Smooth muscle cell (in vitro differentiated cells): Measurements from ENCODE around the gene SCAP. TPM values are rescaled to one million over a fixed set of nuclear protein-coding genes. Genes with fewer than 3 reads are reported as not detected.
A peak's percentile ranks its signal among the peaks of the same experiment; 100 is the strongest.

Source experiments
- DNase-seq: peaks from one replicate; lab custom pipeline; 2025; ENCODE audit not compliant: unreplicated experiment; lab: John Stamatoyannopoulos, UW
- H2AFZ ChIP-seq: fragments of 200-600 bp; sonication (generic); 2 replicates; pipeline ENCODE4 v1.6.0; 2016; ENCODE audit warnings: antibody characterized with exemption, low read depth, mild to moderate bottlenecking
- H3F3A ChIP-seq: fragments of 200-600 bp; sonication (generic); 2 replicates; pipeline ENCODE4 v1.6.0; 2017; ENCODE audit warnings: antibody characterized with exemption, low read depth
- H3K27ac ChIP-seq: fragments of 200-600 bp; sonication (generic); 2 replicates; pipeline ENCODE4 v1.5.1; 2016; ENCODE audit warnings: low read depth, mild to moderate bottlenecking
- H3K27me3 ChIP-seq: fragments of 200-600 bp; sonication (generic); 2 replicates; pipeline ENCODE4 v1.6.1; 2016; ENCODE audit warnings: low read depth, mild to moderate bottlenecking
- H3K36me3 ChIP-seq: fragments of 200-600 bp; sonication (generic); 2 replicates; pipeline ENCODE4 v1.5.1; 2016; ENCODE audit warnings: low read depth
- H3K4me1 ChIP-seq: fragments of 200-600 bp; sonication (generic); 2 replicates; pipeline ENCODE4 v1.5.1; 2016; ENCODE audit warnings: low read depth
- H3K4me2 ChIP-seq: fragments of 200-600 bp; sonication (generic); 2 replicates; pipeline ENCODE4 v1.6.0; 2016; ENCODE audit warnings: mild to moderate bottlenecking
- H3K4me3 ChIP-seq: fragments of 200-600 bp; sonication (generic); 2 replicates; pipeline ENCODE4 v1.5.1; 2016; ENCODE audit warnings: mild to moderate bottlenecking
- H3K79me2 ChIP-seq: fragments of 200-600 bp; sonication (generic); 2 replicates; pipeline ENCODE4 v1.6.0; 2016; ENCODE audit warnings: low read depth, mild to moderate bottlenecking
- H3K9ac ChIP-seq: fragments of 200-600 bp; sonication (generic); 2 replicates; pipeline ENCODE4 v1.6.0; 2016; ENCODE audit warnings: low read depth
- H3K9me3 ChIP-seq: fragments of 200-600 bp; sonication (generic); replicated peaks from 2 replicates; pipeline ENCODE4 v1.5.1; 2016; ENCODE audit warnings: low read depth
- H4K20me1 ChIP-seq: fragments of 200-600 bp; sonication (generic); 2 replicates; pipeline ENCODE4 v1.6.0; 2016; ENCODE audit warnings: low read depth
- CTCF ChIP-seq: fragments of 200-600 bp; sonication (generic); IDR thresholded peaks from 2 replicates; pipeline ENCODE4 v1.5.1; 2017; ENCODE audit warnings: borderline replicate concordance, mild to moderate bottlenecking, antibody characterized with exemption; ENCODE audit not compliant: insufficient read depth, poor library complexity, severe bottlenecking
- WGBS: methylation state at CpG from one replicate; pipeline ENCODE4 v1.1.7; 2016; ENCODE audit warnings: low lambda C conversion rate; 5-methylcytosine and 5-hydroxymethylcytosine counted together
- polyA plus RNA-seq: library from polyadenylated mRNA; unstranded; fragments of >200 nt; fragmentation: Nextera tagmentation; extraction: Ambion mirVana; gene quantifications from 2 replicates; pipeline ENCODE4 v1.2.1, GENCODE V29; 2016
- total RNA-seq: library from RNA; depleted of rRNA; stranded (reverse); fragments of >200 nt; gene quantifications from 2 replicates; pipeline ENCODE4 v1.2.3, GENCODE V29; 2014

SCAP gene
- total and polyA plus RNA-seq, 2 experiments from 2014 or later = 29.2 to 31.0 TPM

- no peak overlapping the region for H2AFZ ChIP-seq
- H3K36me3 ChIP-seq = no peaks in the 10 kb centered on the region
- DNase-seq = no peak
- H3K9me3 ChIP-seq = no peaks in the 10 kb centered on the region
- peaks cover 84% of the 10 kb centered on the region for H3K79me2 ChIP-seq
- peaks cover 75% of the 10 kb centered on the region for H4K20me1 ChIP-seq
- peaks cover 13% of the 10 kb centered on the region for H3K4me1 ChIP-seq
- H3K9ac ChIP-seq = no peak overlapping the region
- H3K4me3 ChIP-seq = no peak overlapping the region
- 88% methylated on average over 4 of the region's 4 CpGs for WGBS
- H3K4me2 ChIP-seq = no peak overlapping the region
- H3K27me3 ChIP-seq = no peaks in the 10 kb centered on the region
- no peak overlapping the region for H3K27ac ChIP-seq
- no peak for TF ChIP-seq CTCF
- H3F3A ChIP-seq = no peaks in the 10 kb centered on the region
These were observed 91.3 kb downstream of the SCAP start for GRCh38 chr3:47384425-47384824.

GRCh38 chr3:47381317-47382157 is 94.2 kb downstream of the SCAP start:
- Histone ChIP-seq H3K9me3 (no peaks in the 10 kb centered on the region), H3K4me2 (peak overlapping the region; percentile 96), H3K79me2 (peaks cover 65% of the 10 kb centered on the region), H2AFZ (peak overlapping the region; percentile 50), H3K27ac (peak overlapping the region; percentile 95), H3K9ac (peak overlapping the region; percentile 78), H3F3A (peaks cover 5% of the 10 kb centered on the region), H3K4me3 (peak overlapping the region; percentile 72), H3K4me1 (peaks cover 18% of the 10 kb centered on the region), H3K36me3 (no peaks in the 10 kb centered on the region), H4K20me1 (peaks cover 46% of the 10 kb centered on the region), H3K27me3 (no peaks in the 10 kb centered on the region)
- 8% methylated on average over 44 of the region's 44 CpGs for WGBS
- peak; percentile 80 for DNase-seq
- TF ChIP-seq CTCF = no peak

- Histone ChIP-seq H3K36me3 (no peaks in the 10 kb centered on the region), H4K20me1 (peaks cover 39% of the 10 kb centered on the region), H3F3A (peaks cover 5% of the 10 kb centered on the region), H3K4me2 (peak within 1 kb of the TSS; percentile 96), H3K4me1 (peaks cover 18% of the 10 kb centered on the region), H3K27ac (peak within 1 kb of the TSS; percentile 95), H2AFZ (peak within 1 kb of the TSS; percentile 50), H3K4me3 (peak within 1 kb of the TSS; percentile 72), H3K27me3 (no peaks in the 10 kb centered on the region), H3K79me2 (peaks cover 58% of the 10 kb centered on the region), H3K9me3 (no peaks in the 10 kb centered on the region), H3K9ac (peak within 1 kb of the TSS; percentile 97)
- WGBS = under 1% methylated on average over 58 of the region's 61 CpGs
- DNase-seq = peak; percentile 98
- no peak for TF ChIP-seq CTCF
These were observed 95.0 kb downstream of the SCAP start, which contains the start of gene PTPN23 for GRCh38 chr3:47380601-47381316. TSS of gene PTPN23 (plus strand) at chr3:47381021. CDS start at chr3:47381097, 76 bp downstream.
